ENCODE results near the gene FLVCR1.
"Not testable (repeated sequence)": the region's sequence is repeated elsewhere in the genome, so short reads cannot be mapped to it uniquely, and the experiment has no call there.

FLVCR1 gene

GRCh38 chr1:212860713-212861581 is 2.9 kb downstream of the FLVCR1 start:
- no peak for DNase-seq

GRCh38 chr1:212862111-212862690 is 4.1 kb downstream of the FLVCR1 start:
- DNase-seq = no peak

DNA sequence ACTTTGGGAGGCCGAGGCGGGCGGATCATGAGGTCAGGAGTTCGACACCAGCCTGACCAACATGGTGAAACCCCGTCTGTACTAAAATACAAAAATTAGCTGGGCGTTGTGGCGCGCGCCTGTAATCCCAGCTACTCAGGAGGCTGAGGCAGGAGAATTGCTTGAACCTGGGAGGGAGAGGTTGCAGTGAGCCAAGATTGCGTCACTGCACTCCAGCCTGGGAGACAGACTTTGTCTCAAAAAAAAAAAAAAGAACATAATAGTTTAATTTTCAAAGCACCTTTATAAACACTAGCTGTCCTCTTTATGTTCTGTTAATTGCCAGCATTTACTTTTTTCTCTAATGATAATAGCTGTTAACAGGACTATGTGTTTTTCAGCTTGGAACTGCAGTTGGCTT is 5.3 kb downstream of the FLVCR1 start:
- DNase-seq = not testable (repeated sequence)

GRCh38 chr1:212864201-212864600 is 6.1 kb downstream of the FLVCR1 start:
- DNase-seq = no peak

DNA sequence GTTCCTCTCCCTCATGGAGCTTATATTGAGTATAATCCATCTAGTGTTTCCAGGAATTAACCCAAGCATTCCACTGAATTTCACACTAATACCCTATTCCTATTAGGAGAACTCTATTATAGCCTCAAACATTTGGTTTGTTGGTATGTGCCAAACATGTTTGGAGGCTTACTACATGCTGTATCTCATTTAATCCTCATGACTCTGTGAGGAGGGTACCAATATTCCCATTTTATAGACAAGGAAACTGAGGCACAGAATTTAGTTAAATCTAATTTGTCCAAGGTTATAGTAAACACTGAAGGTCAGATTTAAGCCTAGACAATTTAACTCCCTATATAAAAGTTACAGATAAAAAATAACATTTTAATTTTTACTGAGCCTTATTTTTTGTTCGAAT is 9.1 kb downstream of the FLVCR1 start:
- no peak for DNase-seq

- DNase-seq = no peak
Observed at GRCh38 chr1:212871976-212872375, 13.9 kb downstream of the FLVCR1 start.

GRCh38 chr1:212873518-212873917 is 15.4 kb downstream of the FLVCR1 start:
- no peak for DNase-seq

DNA sequence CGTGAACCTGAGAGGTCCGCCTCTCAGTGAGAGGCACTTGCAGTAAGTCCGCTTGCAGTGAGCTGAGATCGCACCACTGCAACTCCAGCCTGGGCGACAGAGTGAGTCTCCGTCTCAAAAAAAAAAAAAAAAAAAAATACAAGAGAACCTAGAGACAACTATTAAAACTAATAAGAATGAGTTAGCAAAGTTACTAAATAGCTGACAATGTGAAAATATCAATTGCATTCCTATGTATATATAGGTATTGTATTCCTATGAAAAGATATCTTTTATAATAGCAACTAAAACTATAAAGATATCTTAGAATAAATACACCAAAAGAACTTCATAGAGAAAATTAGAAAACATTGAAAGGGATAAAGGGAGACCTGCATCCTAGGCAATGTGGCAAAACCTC is 20.3 kb downstream of the FLVCR1 start:
- no peak for DNase-seq

DNA sequence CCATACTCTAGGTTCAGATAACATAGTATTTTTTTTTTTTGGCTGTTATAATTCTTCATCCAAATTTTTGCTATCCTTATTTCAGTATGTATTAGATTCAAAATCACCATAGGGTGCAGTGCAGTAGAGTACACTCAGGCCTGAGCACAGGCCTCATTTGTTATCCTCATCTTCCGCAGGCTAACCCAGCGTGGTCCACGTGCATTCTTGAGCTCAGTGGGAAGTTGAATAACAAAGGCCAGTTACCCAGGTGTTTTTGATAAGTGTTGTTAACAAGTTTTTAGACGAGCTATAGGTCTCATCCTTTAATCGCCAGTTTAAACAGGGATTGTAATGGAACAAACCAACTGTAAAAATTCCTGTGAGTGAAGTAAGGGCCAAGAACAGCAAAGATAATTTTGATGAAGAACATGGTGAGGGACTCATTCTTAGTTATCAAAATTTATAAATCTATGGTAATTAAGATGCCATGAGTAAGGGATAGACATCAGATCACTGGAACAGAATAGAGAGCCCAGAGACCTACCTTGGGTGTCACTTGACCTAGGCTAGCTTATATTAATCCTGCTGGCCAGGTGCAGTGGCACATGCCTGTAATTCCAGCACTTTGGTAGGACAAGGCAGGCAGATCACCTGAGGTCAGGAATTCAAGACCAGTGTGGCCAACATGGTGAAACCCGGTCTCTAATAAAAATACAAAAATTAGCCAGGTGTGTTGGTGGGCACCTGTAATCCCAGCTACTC is 22.0 kb downstream of the FLVCR1 start:
- DNase-seq = no peak

DNA sequence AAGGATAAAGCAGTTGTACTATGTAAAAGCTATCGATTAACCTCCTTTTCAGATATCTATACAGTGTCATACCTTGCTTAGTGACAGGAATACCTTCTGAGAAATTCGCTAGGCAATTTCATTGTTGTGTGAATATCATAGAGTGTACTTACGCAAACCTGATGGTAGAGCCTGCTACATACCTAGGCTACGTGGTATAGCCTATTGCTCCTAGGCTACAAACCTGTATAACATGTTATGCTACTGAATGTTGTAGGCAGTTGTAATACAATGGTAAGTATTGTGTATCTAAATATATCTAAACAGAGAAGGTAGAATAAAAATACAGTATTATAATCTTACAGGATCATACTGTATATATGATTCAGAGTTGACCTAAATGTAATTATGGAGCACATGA is 26.5 kb downstream of the FLVCR1 start:
- no peak for DNase-seq

DNA sequence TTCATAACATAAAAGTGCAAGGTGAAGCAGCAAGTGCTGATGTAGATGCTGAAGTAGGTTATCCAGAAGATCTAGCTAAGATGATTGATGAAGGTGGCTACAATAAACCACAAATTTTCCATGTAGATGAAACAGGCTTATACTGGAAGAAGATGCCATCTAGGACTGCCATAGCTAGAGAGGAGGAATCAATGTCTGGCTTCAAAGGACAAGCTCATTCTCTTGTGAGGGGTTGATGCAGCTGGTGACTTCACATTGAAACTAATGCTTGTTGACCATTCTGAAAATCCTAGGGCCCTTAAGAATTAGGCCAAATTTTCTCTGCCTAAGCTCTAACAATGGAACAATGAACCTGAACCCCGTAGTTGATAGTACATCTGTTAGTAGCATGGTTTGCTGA is 34.0 kb downstream of the FLVCR1 start:
- no peak for DNase-seq

- no peak for DNase-seq
Observed at GRCh38 chr1:212899845-212900244, 41.8 kb downstream of the FLVCR1 start.

- no peak for DNase-seq
Observed at GRCh38 chr1:212901290-212901689, 43.2 kb downstream of the FLVCR1 start.

- DNase-seq = no peak
Observed at GRCh38 chr1:212902054-212902453, 44.0 kb downstream of the FLVCR1 start.

- no peak for DNase-seq
Observed at GRCh38 chr1:212903664-212904063, 45.6 kb downstream of the FLVCR1 start.

DNA sequence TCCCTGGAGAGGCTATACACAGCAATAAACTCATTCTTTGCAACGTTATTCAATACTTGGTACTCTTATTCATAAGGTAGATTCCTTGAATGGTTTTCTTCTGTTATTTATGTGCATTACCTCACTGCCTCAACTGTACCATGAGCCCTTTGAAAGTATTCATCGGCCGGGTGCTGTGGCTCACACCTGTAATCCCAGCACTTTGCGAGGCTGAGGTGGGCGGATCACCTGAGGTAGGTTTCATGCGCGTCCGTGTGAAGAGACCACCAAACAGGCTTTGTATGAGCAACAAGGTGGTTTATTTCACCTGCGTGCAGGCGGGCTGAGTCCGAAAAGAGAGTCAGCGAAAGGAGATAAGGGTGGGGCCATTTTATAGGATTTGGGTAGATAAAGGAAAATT is 50.0 kb downstream of the FLVCR1 start:
- DNase-seq = not testable (repeated sequence)

GRCh38 chr1:212908971-212909370 is 50.9 kb downstream of the FLVCR1 start:
- no peak for DNase-seq

DNA sequence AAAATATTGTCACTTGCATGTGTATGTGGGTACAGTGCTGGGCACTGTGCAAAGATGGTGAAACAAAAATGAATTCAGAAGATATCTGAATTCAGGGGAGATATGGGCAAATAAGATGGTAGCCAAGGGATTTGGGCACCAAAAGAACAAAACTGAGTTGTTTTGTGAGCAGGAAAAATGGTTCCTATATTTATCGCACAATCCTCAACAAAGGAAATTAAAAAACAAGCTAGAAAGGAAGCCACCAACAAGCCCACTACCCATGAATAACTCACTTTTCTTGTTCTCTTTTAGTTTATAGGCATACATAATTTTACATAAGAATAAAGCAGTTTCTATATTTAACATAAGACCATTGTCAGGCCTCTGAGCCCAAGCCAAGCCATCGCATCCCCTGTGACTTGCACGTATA is 51.6 kb downstream of the FLVCR1 start:
- DNase-seq = no peak

GRCh38 chr1:212910213-212910612 is 52.1 kb downstream of the FLVCR1 start:
- not testable (repeated sequence) for DNase-seq

- DNase-seq = not testable (repeated sequence)
Observed at GRCh38 chr1:212913638-212914037, 55.6 kb downstream of the FLVCR1 start.

DNA sequence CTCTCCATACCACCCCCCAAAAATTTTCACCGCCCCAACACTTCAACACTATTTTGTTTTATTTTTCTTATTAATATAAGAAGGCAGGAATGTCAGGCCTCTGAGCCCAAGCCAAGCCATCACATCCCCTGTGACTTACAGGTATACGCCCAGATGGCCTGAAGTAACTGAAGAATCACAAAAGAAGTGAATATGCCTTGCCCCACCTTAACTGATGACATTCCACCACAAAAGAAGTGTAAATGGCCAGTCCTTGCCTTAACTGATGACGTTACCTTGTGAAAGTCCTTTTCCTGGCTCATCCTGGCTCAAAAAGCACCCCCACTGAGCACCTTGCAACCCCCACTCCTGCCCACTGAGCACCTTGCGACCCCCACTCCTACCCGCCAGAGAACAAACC is 56.0 kb downstream of the FLVCR1 start:
- not testable (repeated sequence) for DNase-seq

DNA sequence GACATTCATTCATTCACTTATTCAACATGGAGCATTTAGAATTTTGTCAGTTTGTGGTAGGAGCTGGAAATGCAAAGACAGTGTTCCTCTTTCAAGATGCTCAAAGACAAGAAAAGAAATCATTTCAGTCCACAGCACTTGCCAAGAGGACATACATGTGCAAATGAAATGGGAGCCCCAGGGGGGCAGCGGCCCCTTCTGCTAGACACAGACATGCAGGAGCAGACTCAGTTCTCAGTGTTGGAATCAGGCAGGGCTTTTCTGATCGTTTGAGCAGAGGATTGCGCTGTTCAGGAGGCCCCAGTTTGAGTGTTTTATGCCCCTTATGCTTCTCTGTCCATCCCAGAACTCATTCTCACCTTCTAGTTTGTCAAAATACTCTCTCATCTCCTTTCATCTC is 56.7 kb downstream of the FLVCR1 start:
- DNase-seq = no peak

DNA sequence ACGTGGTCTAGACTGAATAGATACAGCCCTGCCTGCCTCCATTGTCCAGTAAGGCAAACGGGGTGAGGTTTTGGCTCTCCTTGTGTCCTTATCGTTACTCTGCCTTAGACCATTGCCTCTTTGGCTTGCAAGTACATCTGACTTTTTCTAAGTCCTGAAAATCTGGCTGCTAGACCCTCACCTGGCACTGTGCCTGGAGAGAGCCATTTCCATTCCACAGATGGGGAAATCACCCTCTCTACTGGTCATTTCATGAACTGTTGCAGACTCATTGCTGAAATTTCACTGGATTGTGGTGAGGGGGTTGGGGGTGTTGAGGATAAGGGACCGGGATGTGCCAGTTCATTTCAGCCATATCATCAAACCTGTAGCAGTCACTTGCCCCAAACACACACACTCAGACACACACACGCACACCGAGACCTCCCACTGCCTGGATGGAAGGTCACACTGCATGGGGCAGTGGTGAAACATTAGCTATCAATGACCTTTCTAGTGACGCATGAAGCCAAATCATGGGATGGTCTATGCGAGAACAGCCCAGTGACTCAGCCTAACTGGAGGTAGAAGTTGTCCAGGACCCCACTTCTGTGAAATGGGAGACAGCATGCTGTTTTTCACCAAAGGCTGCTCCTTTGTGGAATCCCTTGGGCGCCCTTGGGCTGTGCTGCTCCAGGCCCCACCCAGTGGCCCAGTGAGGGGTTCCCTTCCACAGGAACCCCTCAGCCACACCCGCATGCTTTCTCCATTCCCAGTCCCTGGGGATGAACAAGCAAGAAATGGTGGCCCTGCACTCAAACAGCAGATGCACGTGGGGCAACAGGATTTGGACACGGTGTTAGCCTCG is 57.4 kb downstream of the FLVCR1 start:
- DNase-seq = no peak
